NB4 (cell line): Measurements from ENCODE around the gene LIN9.

Source experiments
- MYC ChIP-seq: IDR thresholded peaks from 2 replicates; pipeline ENCODE4 v1.6.1; 2011; ENCODE audit warnings: low read depth, low read length
- POLR2A ChIP-seq: IDR thresholded peaks from 2 replicates; pipeline ENCODE4 v1.6.1; 2011; ENCODE audit warnings: mild to moderate bottlenecking; ENCODE audit not compliant: insufficient read length; ENCODE audit errors: extremely low read depth
- TF ChIP-seq, protein P1 (sequence below): IDR thresholded peaks from one replicate; pipeline ENCODE4 v1.5.1; 2012; ENCODE audit warnings: low read depth, low read length

DNA sequence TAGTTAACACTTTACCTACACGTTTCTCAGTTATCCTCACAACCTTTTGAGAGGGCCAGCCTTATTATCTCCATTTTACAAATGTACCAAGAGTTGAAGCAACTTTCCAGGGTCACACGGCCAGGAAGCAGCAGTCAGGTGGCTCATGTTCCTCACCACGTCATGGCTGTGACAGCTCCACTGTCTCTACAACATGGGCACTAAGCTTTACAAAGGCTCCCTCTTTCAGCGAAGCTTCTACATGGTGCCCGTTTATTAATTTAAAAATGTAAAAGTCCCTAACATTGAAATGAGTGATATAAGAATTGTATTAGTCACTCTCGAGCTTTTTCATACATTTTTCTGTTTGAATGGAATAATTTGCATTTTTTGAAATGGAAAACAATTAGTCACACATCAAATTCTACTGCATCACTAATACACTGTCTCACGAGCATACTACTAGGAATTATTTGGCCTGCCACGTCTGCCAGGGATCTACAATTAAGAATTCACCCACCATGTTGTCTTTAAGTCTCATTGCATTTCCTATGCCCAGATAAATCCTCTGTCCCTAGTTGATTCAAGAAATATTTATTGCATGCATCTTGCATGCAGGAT lies 28.4 kb upstream of the LIN9 start:
- TF ChIP-seq, protein P1, sequence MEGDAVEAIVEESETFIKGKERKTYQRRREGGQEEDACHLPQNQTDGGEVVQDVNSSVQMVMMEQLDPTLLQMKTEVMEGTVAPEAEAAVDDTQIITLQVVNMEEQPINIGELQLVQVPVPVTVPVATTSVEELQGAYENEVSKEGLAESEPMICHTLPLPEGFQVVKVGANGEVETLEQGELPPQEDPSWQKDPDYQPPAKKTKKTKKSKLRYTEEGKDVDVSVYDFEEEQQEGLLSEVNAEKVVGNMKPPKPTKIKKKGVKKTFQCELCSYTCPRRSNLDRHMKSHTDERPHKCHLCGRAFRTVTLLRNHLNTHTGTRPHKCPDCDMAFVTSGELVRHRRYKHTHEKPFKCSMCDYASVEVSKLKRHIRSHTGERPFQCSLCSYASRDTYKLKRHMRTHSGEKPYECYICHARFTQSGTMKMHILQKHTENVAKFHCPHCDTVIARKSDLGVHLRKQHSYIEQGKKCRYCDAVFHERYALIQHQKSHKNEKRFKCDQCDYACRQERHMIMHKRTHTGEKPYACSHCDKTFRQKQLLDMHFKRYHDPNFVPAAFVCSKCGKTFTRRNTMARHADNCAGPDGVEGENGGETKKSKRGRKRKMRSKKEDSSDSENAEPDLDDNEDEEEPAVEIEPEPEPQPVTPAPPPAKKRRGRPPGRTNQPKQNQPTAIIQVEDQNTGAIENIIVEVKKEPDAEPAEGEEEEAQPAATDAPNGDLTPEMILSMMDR = no peak
- no peak for TF ChIP-seq POLR2A
- no peak for TF ChIP-seq MYC
